ENCODE results near the gene OPCML.
A peak's percentile ranks its signal among the peaks of the same experiment; 100 is the strongest.

Gene OPCML

DNA sequence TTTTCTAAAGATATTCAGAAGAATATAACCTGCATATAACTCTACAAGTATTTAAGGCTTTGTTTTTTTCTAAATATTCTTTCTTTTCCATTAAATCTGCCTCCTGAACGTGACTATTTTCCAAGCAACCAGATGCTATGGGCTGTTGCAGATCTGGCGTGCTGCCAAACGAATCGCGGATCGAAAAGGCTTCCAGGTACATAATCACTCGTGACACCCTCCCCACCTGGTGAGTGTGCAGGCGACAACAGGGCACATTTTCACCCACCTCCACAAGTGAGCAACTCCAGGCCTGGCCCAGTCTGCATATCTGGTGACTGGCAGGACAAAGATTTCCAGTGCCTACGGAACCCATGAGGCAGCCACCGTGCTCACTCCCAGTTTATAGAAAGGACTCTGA, 660.1 kb downstream of the OPCML start:
- peak; percentile 35 for DNase-seq

DNA sequence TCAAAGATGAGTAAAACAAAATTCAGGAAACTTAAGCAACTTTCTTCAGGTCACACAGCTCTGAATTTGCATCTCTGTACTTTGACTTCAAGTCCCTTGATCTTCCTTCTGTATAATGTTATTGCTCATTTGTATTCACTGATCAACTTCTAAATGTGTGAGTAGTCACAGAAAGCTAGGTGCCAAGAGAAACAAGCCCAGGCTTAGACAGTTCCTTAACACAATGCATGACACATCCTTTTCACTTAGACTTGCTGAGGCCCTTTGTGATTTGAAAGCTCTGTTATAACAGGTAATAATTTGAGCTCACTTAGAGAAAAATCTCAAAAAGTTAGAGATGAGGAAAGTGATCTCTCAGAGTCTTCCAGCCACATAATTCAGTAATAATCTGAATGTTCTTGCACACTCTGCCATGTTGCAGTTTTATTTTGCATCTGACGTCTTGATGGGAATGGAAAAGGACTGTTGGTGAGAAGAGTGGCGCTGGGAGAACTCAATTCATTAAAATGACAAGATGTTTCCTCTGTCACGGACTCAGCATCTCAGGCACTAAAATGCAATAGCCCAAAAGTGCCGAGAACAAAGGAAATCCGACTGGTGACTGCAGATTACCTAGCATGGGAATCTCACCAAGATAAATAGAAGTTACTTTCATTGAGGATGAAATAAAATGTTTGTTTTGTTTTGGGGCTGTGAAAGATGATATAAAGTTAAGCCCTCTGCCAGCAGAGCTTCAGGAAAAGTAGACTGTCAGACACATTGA, 665.3 kb downstream of the OPCML start:
- no peak for DNase-seq

DNA sequence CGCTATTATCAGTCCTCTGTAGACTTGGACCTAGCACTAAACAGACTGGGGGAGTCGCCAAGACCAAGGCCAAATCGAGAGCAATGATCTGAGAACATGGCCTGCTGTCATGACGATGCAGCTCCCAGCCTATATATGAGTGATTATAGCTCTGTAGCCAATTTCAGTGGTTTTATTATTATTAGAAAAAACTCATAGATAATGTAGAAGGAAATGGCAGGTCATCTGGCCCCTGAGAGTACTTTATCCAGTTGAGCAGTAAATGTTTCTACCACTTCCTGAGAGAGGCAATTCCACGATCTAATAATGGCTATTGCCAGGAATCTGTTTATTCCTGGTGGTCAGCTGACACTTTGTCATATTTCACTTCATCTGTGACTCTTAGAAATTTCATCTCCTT, 666.7 kb downstream of the OPCML start:
- no peak for DNase-seq

DNA sequence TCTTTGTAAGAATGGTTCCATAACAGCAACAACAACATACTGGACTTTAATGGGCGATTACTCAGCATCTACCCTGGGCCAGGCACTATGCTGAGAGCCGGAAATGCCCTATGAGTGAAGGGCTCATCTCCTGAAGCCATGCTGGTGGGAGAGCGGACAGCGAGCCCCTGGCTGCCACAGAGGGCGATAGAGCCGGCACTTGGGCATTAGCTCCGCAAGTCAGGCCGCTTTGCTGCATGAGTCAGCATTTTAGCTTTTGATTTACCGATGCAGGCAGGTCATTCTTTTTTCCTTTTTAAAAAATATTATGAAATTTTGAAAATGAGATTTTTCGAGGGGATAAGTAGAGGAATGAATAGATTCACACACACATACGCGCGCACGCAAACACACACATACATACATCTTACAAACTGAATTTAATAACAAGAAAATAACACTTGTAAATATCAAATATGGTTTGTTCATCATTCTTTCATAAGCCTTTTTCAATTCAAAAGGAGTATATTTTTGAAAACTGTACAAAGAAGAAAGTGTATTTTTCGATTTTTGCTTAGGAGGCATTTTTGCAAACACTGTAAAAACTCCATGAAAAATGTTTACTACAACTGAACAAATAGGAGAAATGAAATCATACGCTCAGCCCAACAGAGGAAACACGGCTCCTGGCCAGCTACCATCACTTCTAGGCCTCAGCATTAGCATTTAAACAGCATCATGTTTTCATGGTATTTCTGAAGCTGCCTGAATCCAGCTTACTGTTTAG, 667.3 kb downstream of the OPCML start:
- DNase-seq = no peak

DNA sequence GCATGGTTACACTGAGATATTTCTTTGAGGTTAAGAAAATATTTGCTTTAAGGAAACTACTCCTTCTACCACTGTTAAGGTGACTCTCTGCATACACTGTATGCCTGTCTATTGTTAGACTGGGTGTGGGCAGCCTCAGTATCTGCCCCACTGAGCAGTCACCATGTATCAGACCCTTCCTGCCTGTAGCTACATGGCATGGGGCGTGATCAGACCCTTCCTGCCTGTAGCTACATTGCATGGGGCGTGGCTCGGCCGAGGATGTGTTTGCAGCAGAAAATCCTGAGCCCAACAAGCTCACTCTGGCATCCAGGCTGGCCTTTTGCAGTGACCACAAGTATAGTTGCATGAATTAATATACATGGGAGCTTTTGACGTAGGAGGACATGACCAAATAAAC, 669.4 kb downstream of the OPCML start:
- DNase-seq = no peak

DNA sequence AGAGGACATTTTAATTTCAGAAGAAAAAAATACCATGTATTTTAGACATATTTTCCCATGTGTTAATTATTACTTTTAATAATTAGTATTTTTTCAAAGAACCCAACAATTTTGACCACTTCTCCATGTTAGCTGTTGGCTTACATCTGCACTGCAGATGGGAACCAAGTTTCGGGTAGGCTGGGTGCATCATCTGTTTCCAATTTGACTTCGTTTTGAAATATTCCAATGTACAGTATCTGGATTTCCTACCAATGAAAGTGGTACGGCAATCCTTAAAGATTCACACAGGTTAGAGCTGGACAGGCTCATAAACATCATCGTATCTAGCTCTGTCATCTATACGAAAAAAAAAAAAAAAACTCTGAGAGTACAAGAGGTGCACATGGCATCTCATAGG, 670.2 kb downstream of the OPCML start:
- DNase-seq = no peak

DNA sequence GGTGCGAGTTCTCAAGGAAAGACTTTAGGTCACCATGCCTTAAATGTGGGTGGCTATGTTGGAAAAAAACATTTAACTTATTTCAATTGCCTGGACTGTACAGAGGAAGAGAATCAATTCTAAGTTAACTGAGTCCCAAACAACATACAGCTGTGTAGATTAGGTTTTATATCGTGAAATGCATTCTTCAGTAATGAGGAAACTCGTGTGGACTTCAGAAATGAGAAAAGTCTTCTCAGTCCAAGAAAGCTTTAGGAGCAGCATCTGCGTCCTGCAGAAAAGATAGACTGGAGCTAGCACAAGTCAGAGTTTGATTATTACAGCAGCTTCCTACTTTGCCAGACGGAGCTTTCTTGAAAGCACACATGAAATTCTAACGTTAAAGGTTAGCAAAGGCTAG, 673.0 kb downstream of the OPCML start:
- no peak for DNase-seq

DNA sequence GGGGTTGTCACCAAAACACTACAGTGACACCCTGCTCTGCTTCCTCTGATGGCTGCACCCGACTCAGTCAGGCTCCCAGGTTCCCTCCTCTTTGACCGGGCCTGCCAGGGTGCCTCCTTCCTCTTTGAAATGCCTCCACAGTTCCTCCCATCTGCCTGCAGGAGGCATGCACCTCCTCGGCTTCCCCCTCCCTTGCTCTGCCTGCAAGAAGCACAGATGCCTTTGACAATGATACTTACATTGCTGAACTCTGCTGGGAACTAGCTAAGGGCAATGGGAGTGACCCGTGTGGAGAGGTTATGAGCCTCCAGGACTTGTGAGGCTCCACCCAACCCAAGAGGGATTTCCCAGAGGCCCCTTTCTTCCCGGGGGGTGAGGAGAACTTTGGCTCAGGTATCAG, 674.1 kb downstream of the OPCML start:
- DNase-seq = no peak

DNA sequence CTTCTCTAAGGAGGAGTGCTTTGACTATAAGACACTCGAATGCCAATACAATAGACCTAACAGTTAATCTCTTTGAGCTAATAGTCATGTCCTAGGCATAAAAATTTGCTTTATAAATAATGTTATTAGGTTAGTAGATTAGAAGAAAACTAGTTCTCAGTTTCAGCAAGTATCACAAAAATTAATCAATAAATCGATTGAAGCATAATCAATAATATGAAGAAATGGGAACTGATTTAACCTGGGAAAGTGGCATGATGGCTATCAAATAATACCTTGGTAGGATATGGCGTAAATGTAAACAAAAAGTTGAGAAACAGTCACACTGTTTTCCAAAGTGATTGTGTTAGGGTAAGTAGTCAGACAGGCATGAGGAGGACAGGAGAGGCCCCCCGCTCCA, 676.3 kb downstream of the OPCML start:
- DNase-seq = no peak

DNA sequence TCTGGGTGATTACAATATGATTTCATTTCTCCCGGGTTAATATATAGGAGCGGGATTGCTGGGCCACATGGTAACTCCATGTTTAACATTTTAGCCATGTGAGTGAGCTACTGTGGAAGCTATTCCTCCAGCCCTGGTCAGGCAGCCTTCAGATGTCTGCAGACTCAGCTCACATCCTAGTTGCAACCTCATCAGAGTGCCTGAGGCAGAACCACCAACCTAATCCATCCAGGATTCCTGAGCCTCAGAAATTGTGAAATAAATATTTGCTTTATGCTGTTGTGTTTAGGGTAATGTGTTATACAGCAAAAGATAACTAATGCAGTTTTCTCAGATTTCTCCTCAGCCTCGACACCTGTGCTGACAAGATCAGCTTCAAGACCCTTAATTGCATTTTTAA, 676.8 kb downstream of the OPCML start:
- DNase-seq = no peak

DNA sequence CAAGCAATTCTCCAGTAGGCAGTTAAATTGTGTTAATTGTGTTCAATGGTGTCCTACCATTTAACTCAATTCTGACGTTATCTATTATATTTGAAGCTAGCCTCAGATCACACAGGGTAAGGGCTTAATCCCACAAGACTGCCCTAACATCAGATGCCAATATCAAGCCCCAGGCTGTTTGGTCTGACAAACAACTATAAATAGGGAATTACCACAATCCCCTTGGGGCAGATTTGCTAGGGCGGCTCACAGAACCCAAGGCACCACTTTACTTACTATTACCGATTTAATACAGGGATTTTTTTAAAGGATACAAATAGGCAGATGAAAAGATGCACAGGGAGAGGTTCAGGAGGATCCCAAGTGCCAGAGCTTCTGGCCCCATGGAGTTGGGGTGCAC, 678.4 kb downstream of the OPCML start:
- no peak for DNase-seq

DNA sequence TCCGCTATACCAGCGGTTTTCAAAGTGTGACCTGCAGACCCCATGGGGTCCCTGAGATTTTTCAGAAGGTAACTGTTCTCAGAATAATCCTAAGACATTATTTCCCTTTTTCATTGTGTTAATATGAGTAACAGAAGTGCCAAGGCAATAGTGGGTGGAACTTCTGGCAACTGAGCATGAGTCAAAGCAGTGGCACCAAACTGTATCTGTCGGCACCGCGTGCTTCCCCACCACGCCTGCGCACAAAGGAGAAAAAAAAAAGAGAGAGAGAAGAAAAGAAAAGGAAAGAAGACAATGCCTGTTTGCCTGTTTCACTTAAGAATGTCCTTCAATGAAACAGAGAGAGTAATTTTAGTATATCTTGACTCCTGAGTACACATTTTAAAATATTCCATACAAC, 679.9 kb downstream of the OPCML start:
- no peak for DNase-seq

DNA sequence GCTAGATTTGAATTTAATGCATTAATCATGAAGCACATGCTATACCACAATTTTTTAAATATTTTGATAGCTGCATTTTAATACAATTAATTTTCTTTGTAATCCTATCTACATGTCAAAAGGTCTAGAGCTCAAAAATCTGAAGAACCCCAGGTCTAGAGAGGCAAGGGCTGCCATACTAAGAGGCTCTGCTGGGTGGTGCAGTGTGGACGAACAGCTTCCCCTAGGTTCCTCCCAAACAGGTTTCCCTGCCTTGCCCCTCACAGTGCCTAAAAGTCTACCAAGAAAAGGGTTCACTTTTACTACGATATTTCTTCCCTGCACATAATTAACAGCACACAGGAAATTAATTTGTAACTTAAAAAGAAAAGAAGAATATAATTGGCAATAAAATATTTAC, 681.1 kb downstream of the OPCML start:
- no peak for DNase-seq

DNA sequence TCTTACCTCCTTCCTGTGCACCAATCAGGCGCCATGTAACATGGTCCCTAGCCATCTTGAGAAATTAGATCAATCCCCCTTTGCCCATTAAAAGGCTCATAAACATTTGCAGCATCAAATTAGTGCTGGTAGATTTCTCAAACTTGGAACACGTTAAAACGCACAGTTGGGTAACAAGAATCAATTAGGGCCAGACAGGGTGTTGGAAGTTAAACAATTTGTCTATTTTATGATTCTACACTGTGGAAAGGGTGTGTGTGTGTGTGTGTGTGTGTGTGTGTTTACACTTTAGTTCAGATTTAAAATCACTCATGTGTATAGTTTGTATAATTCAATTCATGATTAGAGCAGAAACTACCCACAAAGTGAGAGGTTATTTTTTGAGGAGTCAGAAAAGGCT, 682.0 kb downstream of the OPCML start:
- DNase-seq = no peak

DNA sequence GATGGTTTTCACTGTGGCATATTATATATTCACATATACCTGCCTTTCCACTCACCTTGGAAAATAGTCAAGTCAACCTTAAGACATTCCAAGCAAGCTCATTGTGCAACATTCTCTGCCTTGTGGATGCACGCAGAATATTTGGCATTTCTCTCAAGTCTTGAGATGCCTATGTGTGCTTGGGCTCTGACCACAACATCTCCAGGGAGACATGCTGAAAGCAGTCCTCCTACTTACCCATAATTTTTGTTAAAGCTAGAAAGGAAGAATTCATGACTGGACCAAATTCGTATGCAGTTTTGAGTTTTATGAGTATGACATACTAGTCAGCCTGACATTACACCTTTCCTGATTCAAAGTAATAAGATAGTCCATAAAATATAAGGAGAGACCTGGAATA, 684.0 kb downstream of the OPCML start:
- no peak for DNase-seq

DNA sequence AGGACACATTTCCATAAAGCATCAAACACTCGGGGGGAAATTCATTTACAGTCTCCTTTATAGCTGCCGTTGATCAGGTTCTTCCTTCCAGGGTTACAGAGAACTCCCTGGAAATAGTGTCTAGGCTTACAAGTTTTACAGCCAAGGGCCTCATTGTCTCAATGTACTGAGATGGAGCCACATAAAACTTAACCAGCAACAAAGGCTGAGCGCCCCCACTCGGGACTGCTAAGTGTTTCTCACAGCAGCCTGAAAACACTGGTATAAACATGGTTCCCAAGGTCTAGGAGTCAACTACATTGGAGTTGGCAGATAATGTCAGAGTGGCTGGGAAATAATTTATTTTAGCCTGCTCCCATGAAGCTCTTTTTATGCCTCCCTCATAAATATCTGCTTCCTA, 686.2 kb downstream of the OPCML start:
- no peak for DNase-seq

DNA sequence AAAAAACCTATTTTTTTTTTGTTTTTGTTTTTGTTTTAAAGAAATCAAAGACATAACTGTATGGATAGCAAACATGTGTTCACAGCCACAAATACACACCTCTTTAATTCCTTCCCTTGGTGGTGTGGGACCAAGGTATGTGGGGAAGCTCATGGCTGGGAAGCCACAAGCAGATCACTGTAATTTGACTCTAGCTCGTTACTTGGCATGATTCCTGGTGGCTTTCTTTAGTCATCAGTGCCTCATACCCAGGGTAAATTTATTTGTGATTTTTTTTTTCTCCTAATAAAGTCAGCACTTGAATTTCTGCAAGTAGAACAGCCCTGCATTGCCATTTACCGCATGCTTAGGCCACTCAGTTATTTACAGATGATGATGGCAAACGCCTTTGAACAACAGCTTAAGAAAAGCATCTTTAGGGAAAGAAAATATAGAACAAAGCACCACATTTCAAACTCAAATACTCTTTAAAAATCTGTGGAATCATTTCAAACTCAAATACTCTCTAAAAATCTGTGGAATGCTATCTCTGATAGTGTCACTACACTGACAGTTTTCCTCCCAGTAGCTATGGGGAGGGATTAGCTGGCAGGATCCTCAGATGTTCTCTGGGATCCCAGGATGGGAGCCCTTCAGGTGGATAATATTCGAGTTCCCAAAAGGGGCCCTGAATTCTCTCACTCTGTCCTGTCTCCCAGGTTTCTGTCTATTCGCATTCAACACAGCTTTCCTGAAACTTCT, 687.2 kb downstream of the OPCML start:
- DNase-seq = peak; percentile 49

DNA sequence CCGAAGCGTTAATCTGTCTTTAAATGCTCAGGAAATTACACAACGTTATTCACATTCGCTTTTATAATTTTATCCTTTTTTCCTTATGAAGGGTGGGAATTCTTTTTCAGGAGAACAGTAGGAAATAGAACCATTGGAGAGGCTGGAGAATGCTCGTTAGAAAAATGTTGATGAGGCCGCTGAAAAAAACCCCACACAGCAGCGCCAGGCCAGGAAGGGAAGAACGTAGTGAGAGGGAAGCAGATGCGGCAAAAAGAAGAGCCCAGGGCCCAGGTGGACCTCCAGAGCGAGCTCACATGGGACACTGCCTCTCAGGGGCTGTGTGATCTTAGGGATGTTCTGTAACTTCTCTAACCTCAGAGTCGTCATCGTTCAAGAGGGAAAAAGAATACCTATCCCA, 691.6 kb downstream of the OPCML start:
- DNase-seq = no peak

DNA sequence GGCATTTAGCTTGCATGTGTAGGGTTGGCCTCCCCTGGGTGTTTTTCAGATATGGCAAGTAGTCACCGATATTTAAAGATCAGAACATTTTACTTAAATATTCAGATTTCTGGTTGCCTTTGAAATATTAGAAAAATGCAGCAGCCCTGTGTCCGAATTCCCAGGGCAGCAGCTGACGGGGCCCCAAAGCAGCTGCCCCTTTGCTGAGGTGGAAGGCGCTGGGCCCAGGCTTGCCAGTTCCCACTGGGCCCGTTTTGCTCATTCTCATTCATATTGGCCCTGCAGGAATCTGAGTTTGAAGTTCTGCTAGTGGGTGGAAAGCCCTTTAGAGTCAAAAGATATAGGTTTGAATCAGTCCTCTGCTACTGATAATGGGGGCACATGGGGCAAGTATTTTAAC, 692.1 kb downstream of the OPCML start:
- no peak for DNase-seq

DNA sequence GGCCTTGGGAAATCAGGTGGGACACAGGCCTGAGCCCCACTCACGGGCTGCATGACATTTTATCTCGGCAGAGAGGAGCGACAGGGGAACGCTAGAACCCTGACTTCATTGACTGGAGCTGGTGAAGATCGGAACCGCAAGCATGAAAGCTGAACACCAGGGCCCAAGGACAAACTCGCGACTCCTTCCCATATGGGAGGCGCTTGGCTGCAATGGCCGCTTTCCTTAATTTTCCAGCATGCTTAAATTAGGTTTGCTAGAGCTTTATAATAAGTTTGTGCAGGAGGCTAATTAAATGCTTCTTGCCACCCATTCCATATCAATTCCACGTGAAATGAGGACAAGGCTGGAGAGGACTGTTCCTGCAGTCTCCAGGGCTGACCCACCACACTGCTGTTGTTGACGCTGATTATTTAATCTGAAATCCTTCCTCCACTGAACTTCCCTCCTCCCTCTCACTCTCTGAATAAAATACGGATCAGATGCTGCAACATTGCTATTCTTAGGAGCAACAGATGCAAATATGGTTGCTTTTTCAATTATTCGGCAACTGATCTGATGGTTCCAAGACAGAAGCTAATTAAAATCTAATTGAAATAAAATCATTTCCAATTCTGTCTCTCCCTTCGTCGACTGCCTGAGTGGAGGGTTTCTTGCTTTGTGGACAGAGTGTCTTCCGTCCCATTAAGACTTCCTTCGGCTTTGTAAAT, 692.9 kb downstream of the OPCML start:
- no peak for DNase-seq

DNA sequence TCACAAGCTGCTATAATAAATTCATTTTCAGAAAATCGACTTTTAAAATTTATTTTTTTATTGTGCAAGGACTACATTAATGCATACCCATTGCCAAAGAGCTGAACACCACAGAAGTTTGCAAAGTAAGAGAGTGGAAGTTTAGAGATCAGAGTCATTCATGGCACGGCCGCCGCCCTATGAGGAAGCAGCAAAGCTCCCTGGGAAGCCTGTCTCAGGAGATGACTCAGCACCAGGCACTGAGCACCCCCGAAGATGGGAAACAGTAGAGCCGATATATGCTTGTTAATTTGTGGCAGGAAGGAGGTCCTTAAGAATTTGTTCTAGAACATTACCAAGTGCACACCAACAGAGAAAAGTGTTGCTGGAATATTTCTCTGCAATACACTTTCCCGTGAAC, 693.7 kb downstream of the OPCML start:
- DNase-seq = no peak

DNA sequence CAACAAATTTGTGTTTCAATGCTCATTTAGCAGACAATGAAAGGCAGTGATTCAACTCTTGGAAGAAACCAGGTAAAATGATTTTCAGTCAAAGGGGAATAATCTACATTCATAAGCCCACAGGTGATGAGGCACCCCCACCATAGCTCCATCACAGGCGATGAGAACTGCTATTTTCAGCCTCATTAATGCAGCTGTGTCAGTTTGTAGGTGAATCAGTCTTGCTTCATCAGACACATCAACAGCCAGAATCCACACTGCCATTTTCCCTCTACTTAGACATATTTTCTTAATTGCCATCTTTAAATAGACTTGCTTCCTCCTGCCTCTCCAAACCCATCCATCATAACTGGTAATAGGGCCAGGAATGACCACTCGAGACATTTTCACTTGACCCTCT, 701.0 kb downstream of the OPCML start:
- DNase-seq = no peak

DNA sequence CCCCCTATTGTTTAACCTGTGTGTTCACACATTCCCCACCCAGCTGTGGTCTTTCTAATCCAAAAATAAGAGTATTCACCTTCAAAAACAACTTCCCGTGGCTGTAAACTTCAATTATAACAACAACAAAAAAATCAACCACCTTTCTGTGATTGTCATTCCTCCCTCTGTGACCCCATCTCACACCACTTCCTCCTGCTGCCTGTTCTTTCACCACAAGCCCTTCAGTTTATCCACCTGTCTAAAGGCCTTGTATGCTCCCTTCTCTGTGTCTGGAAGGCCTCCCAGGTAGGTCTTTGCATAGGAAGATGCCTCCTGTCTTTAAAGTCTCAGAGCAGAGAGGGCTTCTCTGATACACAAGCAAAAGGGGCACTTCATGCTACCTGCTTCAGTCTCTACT, 707.7 kb downstream of the OPCML start:
- no peak for DNase-seq
